Peyer's patch (tissue), 4 donors: Measurements from ENCODE around the gene ARHGEF2.

Experiments
- CTCF ChIP-seq, 6 experiments: fragments of 450-650 bp in 4 of 6; fragments of 200-600 bp in 2 of 6; sonication (generic) in 1 of 6; IDR thresholded peaks; one replicate each; pipeline ENCODE4 v1.5.1; 2017 to 2019; ENCODE audit warnings: antibody characterized with exemption in 6 of 6, mild to moderate bottlenecking in 3 of 6, moderate library complexity in 1 of 6
- POLR2A ChIP-seq, 2 donors: fragments of 450-650 bp; IDR thresholded peaks; one replicate each; pipeline ENCODE4 v1.5.1; 2017; ENCODE audit warnings: antibody characterized with exemption in 2 of 2, mild to moderate bottlenecking in 2 of 2, moderate library complexity in 2 of 2

GRCh38 chr1:155934097-155934935 is 44.0 kb downstream of the ARHGEF2 start, which contains the start of gene KHDC4:
- TF ChIP-seq POLR2A (IDR thresholded peaks at IDR 0.05), result peak; percentile 99
- peak in 3 of 6 experiments; percentile 30 to 42 (median 30) for TF ChIP-seq CTCF (IDR thresholded peaks at IDR 0.05)
